IMR-90 (cell line): ENCODE data around the gene ARL6IP5. TPM values are rescaled to one million over a fixed set of nuclear protein-coding genes. Genes with fewer than 3 reads are reported as not detected.

ENCODE experiments used
- ATAC-seq: fragments of 200-7000 bp; cut with Tn5 transposase; 2 replicates; pipeline ENCODE4 v1.9.1; 2020; ENCODE audit warnings: low read depth, mild to moderate bottlenecking, moderate library complexity
- BruUV-seq: library from RNA; stranded (reverse); fragments of 400-500 nt; replicated peaks from 2 replicates; lab custom pipeline; 2021; lab: Mats Ljungman, UMichigan
- CTCF ChIA-PET: fragments of 300-600 bp; formaldehyde crosslinking; extraction: SDS; loops from one replicate; lab custom pipeline; 2021; ENCODE audit warnings: antibody characterized with exemption; lab: Yijun Ruan, JAX
- POLR2A ChIA-PET: fragments of 300-600 bp; sonication (Branson Sonifier 250); formaldehyde crosslinking; loops from one replicate; lab custom pipeline; 2022; ENCODE audit warnings: antibody characterized with exemption; ENCODE audit not compliant: unreplicated experiment; lab: Charles Lee
- DNase-seq: peaks from one replicate; pipeline ENCODE4 v3.0.0; 2013
- H2AFZ ChIP-seq: replicated peaks from 2 replicates; pipeline ENCODE3; 2013; ENCODE audit warnings: low read length, mild to moderate bottlenecking; ENCODE audit not compliant: poor library complexity
- H2AK5ac ChIP-seq: 2 replicates; pipeline ENCODE4 v1.6.1; 2013; ENCODE audit warnings: low read depth, low read length, inconsistent platforms
- H2AK9ac ChIP-seq: replicated peaks from 2 replicates; pipeline ENCODE3; 2013; ENCODE audit warnings: mild to moderate bottlenecking, low read depth, low read length, moderate library complexity; ENCODE audit not compliant: poor library complexity
- H2BK120ac ChIP-seq: 2 replicates; pipeline ENCODE4 v1.6.1; 2013; ENCODE audit warnings: low read depth, low read length, inconsistent platforms
- H2BK15ac ChIP-seq: 3 replicates; pipeline ENCODE4 v1.6.1; 2013; ENCODE audit warnings: low read depth, low read length, inconsistent platforms
- H2BK20ac ChIP-seq: 2 replicates; pipeline ENCODE4 v1.6.1; 2013; ENCODE audit warnings: low read depth, mild to moderate bottlenecking, inconsistent platforms, low read length, moderate library complexity
- H2BK5ac ChIP-seq: 2 replicates; pipeline ENCODE4 v1.6.1; 2013; ENCODE audit warnings: mild to moderate bottlenecking, low read depth, low read length, inconsistent platforms; ENCODE audit not compliant: poor library complexity, severe bottlenecking
- H3K14ac ChIP-seq: replicated peaks from 2 replicates; pipeline ENCODE4 v1.6.1; 2013; ENCODE audit warnings: low read depth, low read length, inconsistent platforms
- H3K18ac ChIP-seq: 2 replicates; pipeline ENCODE4 v1.6.1; 2013; ENCODE audit warnings: low read depth, low read length, control low read depth
- H3K23ac ChIP-seq: 2 replicates; pipeline ENCODE4 v1.6.1; 2013; ENCODE audit warnings: low read depth, low read length, inconsistent platforms
- H3K27ac ChIP-seq: 2 replicates; pipeline ENCODE4 v1.5.1; 2013; ENCODE audit warnings: mild to moderate bottlenecking, control low read depth, low read length; ENCODE audit not compliant: insufficient read depth
- H3K27me3 ChIP-seq: 2 replicates; pipeline ENCODE4 v1.6.1; 2013; ENCODE audit warnings: low read length; ENCODE audit not compliant: control insufficient read depth, insufficient read depth
- H3K36me3 ChIP-seq: 2 replicates; pipeline ENCODE4 v1.6.1; 2013; ENCODE audit warnings: low read length, mixed read lengths; ENCODE audit not compliant: control insufficient read depth, insufficient read depth
- H3K4ac ChIP-seq: 2 replicates; pipeline ENCODE4 v1.6.1; 2013; ENCODE audit warnings: low read depth, low read length, inconsistent platforms
- H3K4me1 ChIP-seq: 2 replicates; pipeline ENCODE4 v1.6.1; 2013; ENCODE audit warnings: low read length, mixed read lengths; ENCODE audit not compliant: control insufficient read depth, insufficient read depth
- H3K4me2 ChIP-seq: 2 replicates; pipeline ENCODE4 v1.6.1; 2013; ENCODE audit warnings: low read depth, mild to moderate bottlenecking, control low read depth, low read length, moderate library complexity
- H3K4me3 ChIP-seq: 2 replicates; pipeline ENCODE4 v1.5.1; 2013; ENCODE audit warnings: low read depth, mild to moderate bottlenecking, control low read depth, low read length, moderate library complexity; ENCODE audit not compliant: insufficient read depth
- H3K56ac ChIP-seq: 2 replicates; pipeline ENCODE4 v1.6.1; 2013; ENCODE audit warnings: low read length, inconsistent platforms; ENCODE audit not compliant: insufficient read depth; ENCODE audit errors: extremely low read depth
- H3K79me1 ChIP-seq, 2 experiments: 2 replicates each; pipeline ENCODE4 v1.6.1; 2013; ENCODE audit warnings: low read length in 2 of 2, inconsistent platforms in 1 of 2, low read depth in 1 of 2
- H3K9ac ChIP-seq: 2 replicates; pipeline ENCODE4 v1.6.1; 2013; ENCODE audit warnings: low read depth, low read length, control low read depth
- H3K9me1 ChIP-seq: 2 replicates; pipeline ENCODE4 v1.6.1; 2013; ENCODE audit warnings: low read length, inconsistent platforms; ENCODE audit not compliant: insufficient read depth
- H3K9me3 ChIP-seq: 2 replicates; pipeline ENCODE4 v1.6.1; 2013; ENCODE audit warnings: low read length; ENCODE audit not compliant: control insufficient read depth, insufficient read depth
- H4K20me1 ChIP-seq: 2 replicates; pipeline ENCODE4 v1.6.1; 2013; ENCODE audit warnings: low read length, inconsistent platforms; ENCODE audit not compliant: insufficient read depth
- H4K5ac ChIP-seq: 2 replicates; pipeline ENCODE4 v1.6.1; 2013; ENCODE audit warnings: mild to moderate bottlenecking, low read depth, low read length, control low read depth
- H4K8ac ChIP-seq, 2 experiments: 2 replicates each; pipeline ENCODE4 v1.6.1; 2013; ENCODE audit warnings: low read depth in 2 of 2, low read length in 2 of 2, control low read depth in 1 of 2, inconsistent platforms in 1 of 2
- H4K91ac ChIP-seq: 2 replicates; pipeline ENCODE4 v1.6.1; 2013; ENCODE audit warnings: low read depth, low read length, inconsistent platforms; ENCODE audit not compliant: insufficient read depth
- BHLHE40 ChIP-seq: fragments of 150-350 bp; IDR thresholded peaks from 2 replicates; pipeline ENCODE4 v1.6.1; 2016; ENCODE audit warnings: mild to moderate bottlenecking, low read depth, low read length
- CEBPB ChIP-seq: IDR thresholded peaks from 2 replicates; pipeline ENCODE4 v1.6.1; 2012; ENCODE audit warnings: low read depth, low read length, improper control_type of control experiment
- CHD1 ChIP-seq: IDR thresholded peaks from 2 replicates; pipeline ENCODE4 v1.6.1; 2012; ENCODE audit warnings: low read depth, low read length, improper control_type of control experiment
- CTCF ChIP-seq: conservative IDR thresholded peaks from 2 replicates; pipeline ENCODE4 v1.5.1; 2012; ENCODE audit warnings: mild to moderate bottlenecking, low read depth, low read length, improper control_type of control experiment
- ELK1 ChIP-seq: fragments of 150-350 bp; IDR thresholded peaks from 2 replicates; pipeline ENCODE4 v1.6.1; 2016; ENCODE audit warnings: low read depth, mild to moderate bottlenecking, low read length, moderate library complexity, borderline replicate concordance
- FOS ChIP-seq: fragments of 150-350 bp; IDR thresholded peaks from 2 replicates; pipeline ENCODE4 v1.6.1; 2016; ENCODE audit warnings: low read depth, low read length
- MAFK ChIP-seq: IDR thresholded peaks from 2 replicates; pipeline ENCODE4 v1.6.1; 2012; ENCODE audit warnings: low read depth, low read length, improper control_type of control experiment
- MAZ ChIP-seq: IDR thresholded peaks from 2 replicates; pipeline ENCODE4 v1.6.1; 2012; ENCODE audit warnings: low read depth, mild to moderate bottlenecking, low read length, improper control_type of control experiment, moderate library complexity, borderline replicate concordance
- MXI1 ChIP-seq: IDR thresholded peaks from 2 replicates; pipeline ENCODE4 v1.6.1; 2012; ENCODE audit warnings: low read depth, mild to moderate bottlenecking, low read length, moderate library complexity, borderline replicate concordance
- NFE2L2 ChIP-seq: fragments of 150-350 bp; IDR thresholded peaks from 2 replicates; pipeline ENCODE4 v1.6.1; 2016; ENCODE audit warnings: low read depth, mild to moderate bottlenecking, low read length
- POLR2A ChIP-seq: IDR thresholded peaks from 2 replicates; pipeline ENCODE4 v1.6.1; 2012; ENCODE audit warnings: mild to moderate bottlenecking, low read depth, low read length
- RAD21 ChIP-seq: IDR thresholded peaks from 2 replicates; pipeline ENCODE4 v1.6.1; 2012; ENCODE audit warnings: low read length, improper control_type of control experiment
- RCOR1 ChIP-seq: IDR thresholded peaks from 2 replicates; pipeline ENCODE4 v1.6.1; 2012; ENCODE audit warnings: mild to moderate bottlenecking, low read length, improper control_type of control experiment; ENCODE audit not compliant: insufficient replicate concordance
- RFX5 ChIP-seq: IDR thresholded peaks from 2 replicates; pipeline ENCODE4 v1.8.0; 2012; ENCODE audit warnings: low read depth, mild to moderate bottlenecking, low read length, moderate library complexity
- SMC3 ChIP-seq: fragments of 150-350 bp; IDR thresholded peaks from 2 replicates; pipeline ENCODE4 v1.6.1; 2016; ENCODE audit warnings: low read depth, mild to moderate bottlenecking, antibody characterized with exemption, low read length, moderate library complexity
- USF2 ChIP-seq: fragments of 150-350 bp; IDR thresholded peaks from 2 replicates; pipeline ENCODE4 v1.6.1; 2017; ENCODE audit warnings: mild to moderate bottlenecking, antibody characterized with exemption, low read length, low read depth
- WGBS, 2 experiments: methylation state at CpG; one replicate each; pipeline versions ENCODE4 v1.1.5 to v1.1.7; 2013; ENCODE audit warnings: missing lambda C conversion rate in 2 of 2; ENCODE audit not compliant: insufficient read length in 1 of 2; ENCODE audit errors: extremely low coverage in 2 of 2; 5-methylcytosine and 5-hydroxymethylcytosine counted together
- dilution Hi-C: fragments of 300-500 bp; cut with HindIII; formaldehyde crosslinking; loops from one replicate; pipeline ENCODE4 v1.14.3; 2018; ENCODE audit warnings: low sequenced_read_pairs; ENCODE audit not compliant: unreplicated experiment
- in situ Hi-C: fragments of 300-500 bp; cut with MboI; formaldehyde crosslinking; loops from 3 replicates; pipeline ENCODE4 v1.14.3; 2019; ENCODE audit warnings: low sequenced_read_pairs, inconsistent platforms, mixed read lengths
- intact Hi-C: fragments of 100-400 bp; cut with micrococcal nuclease; formaldehyde crosslinking; loops from 2 replicates; pipeline ENCODE4 v1.10.0; 2022
- polyA plus RNA-seq, 3 experiments: library from polyadenylated mRNA; depleted of rRNA; stranded (reverse); fragments of >200 nt; gene quantifications; 2 replicates each; pipeline ENCODE4 v1.2.3, GENCODE V29; 2012; ENCODE audit warnings: low replicate concordance in 1 of 3
- total RNA-seq: library from RNA; depleted of rRNA; stranded (reverse); fragments of >200 nt; gene quantifications from 2 replicates; pipeline ENCODE4 v1.2.3, GENCODE V29; 2012

ARL6IP5 gene
- total and polyA plus RNA-seq, 2 of the 4 experiments (the other 2 are of a cell fraction), result 76.4 to 98.8 TPM

DNA sequence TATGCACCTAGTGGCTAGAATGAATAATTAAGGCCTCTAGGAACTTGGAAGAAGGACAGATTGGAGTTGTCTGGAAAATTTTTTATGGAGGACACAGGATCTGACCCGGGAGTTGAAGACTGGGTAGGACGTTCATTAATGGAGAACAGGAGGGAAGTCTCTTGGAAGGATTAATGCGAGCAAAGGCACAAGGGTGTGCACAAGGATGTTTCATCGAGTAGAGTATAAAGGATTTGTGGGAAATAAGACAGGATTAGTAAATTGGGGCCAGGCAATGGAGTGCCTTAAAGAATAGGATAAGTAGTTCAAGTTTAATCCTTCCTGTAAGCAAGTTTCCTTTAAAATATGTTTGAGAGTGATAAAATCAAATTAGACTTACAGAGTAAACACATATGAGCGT lies 23.1 kb downstream of the ARL6IP5 start:
- CTCF ChIA-PET, result interaction anchor here (1.2 kb wide), 1 partner anchor 13 kb away, joined by 3 read pairs; no protein-coding TSS in a partner anchor
- H2BK15ac ChIP-seq, result no peak overlapping the region
- no peaks in the 10 kb centered on the region for H3K9me1 ChIP-seq
- dilution Hi-C loops, result no loop called here
- ATAC-seq (no peak), DNase-seq (no peak)
- H3K4me3 ChIP-seq, result no peak overlapping the region
- no peaks in the 10 kb centered on the region for H3K27me3 ChIP-seq
- H4K5ac ChIP-seq, result no peak overlapping the region
- POLR2A ChIA-PET, result no interaction called here
- no peak overlapping the region for H3K4me2 ChIP-seq
- H2BK5ac ChIP-seq, result no peak overlapping the region
- BruUV-seq, result no TSS peak
- H2AK5ac ChIP-seq, result no peak overlapping the region
- TF ChIP-seq CEBPB (no peak), RFX5 (no peak), MAFK (no peak), SMC3 (no peak), USF2 (no peak), FOS (no peak), MXI1 (no peak), RCOR1 (no peak), BHLHE40 (no peak), CTCF (no peak), NFE2L2 (no peak), RAD21 (no peak), POLR2A (no peak), CHD1 (no peak), ELK1 (no peak), MAZ (no peak)
- no peaks in the 10 kb centered on the region; a peak in 1 of 4 replicates for H3K79me1 ChIP-seq
- no peak overlapping the region for H3K4ac ChIP-seq
- no peak overlapping the region for H4K8ac ChIP-seq
- WGBS, 2 experiments, result 93% methylated on average over 4 of the region's 5 CpGs; no CpG with 5 or more reads in 1 of the 2 experiments
- peaks cover 10% of the 10 kb centered on the region for H3K36me3 ChIP-seq
- no peak overlapping the region for H2BK20ac ChIP-seq
- no peak overlapping the region for H2BK120ac ChIP-seq
- no peak overlapping the region for H3K56ac ChIP-seq
- no peak overlapping the region for H4K91ac ChIP-seq
- H2AK9ac ChIP-seq, result no peak overlapping the region
- no peak overlapping the region for H3K9ac ChIP-seq
- no peaks in the 10 kb centered on the region; the same call in 1 of the 2 replicates for H4K20me1 ChIP-seq
- H3K18ac ChIP-seq, result no peak overlapping the region
- H2AFZ ChIP-seq, result no peak overlapping the region
- in situ Hi-C loops, result no loop called here
- H3K14ac ChIP-seq, result no peak overlapping the region
- H3K4me1 ChIP-seq, result no peaks in the 10 kb centered on the region
- no peak overlapping the region for H3K23ac ChIP-seq
- H3K27ac ChIP-seq, result no peak overlapping the region
- intact Hi-C loops, result no loop called here
- H3K9me3 ChIP-seq, result no peaks in the 10 kb centered on the region
